Smooth muscle cell (in vitro differentiated cells): ENCODE measurements around the gene C12orf60. TPM values are rescaled to one million over a fixed set of nuclear protein-coding genes. Genes with fewer than 3 reads are reported as not detected.

Experiments used
- DNase-seq: peaks from one replicate; lab custom pipeline; 2025; ENCODE audit not compliant: unreplicated experiment; lab: John Stamatoyannopoulos, UW
- H2AFZ ChIP-seq: fragments of 200-600 bp; sonication (generic); 2 replicates; pipeline ENCODE4 v1.6.0; 2016; ENCODE audit warnings: antibody characterized with exemption, low read depth, mild to moderate bottlenecking
- H3F3A ChIP-seq: fragments of 200-600 bp; sonication (generic); 2 replicates; pipeline ENCODE4 v1.6.0; 2017; ENCODE audit warnings: antibody characterized with exemption, low read depth
- H3K27ac ChIP-seq: fragments of 200-600 bp; sonication (generic); 2 replicates; pipeline ENCODE4 v1.5.1; 2016; ENCODE audit warnings: low read depth, mild to moderate bottlenecking
- H3K27me3 ChIP-seq: fragments of 200-600 bp; sonication (generic); 2 replicates; pipeline ENCODE4 v1.6.1; 2016; ENCODE audit warnings: low read depth, mild to moderate bottlenecking
- H3K36me3 ChIP-seq: fragments of 200-600 bp; sonication (generic); 2 replicates; pipeline ENCODE4 v1.5.1; 2016; ENCODE audit warnings: low read depth
- H3K4me1 ChIP-seq: fragments of 200-600 bp; sonication (generic); 2 replicates; pipeline ENCODE4 v1.5.1; 2016; ENCODE audit warnings: low read depth
- H3K4me2 ChIP-seq: fragments of 200-600 bp; sonication (generic); 2 replicates; pipeline ENCODE4 v1.6.0; 2016; ENCODE audit warnings: mild to moderate bottlenecking
- H3K4me3 ChIP-seq: fragments of 200-600 bp; sonication (generic); 2 replicates; pipeline ENCODE4 v1.5.1; 2016; ENCODE audit warnings: mild to moderate bottlenecking
- H3K79me2 ChIP-seq: fragments of 200-600 bp; sonication (generic); 2 replicates; pipeline ENCODE4 v1.6.0; 2016; ENCODE audit warnings: low read depth, mild to moderate bottlenecking
- H3K9ac ChIP-seq: fragments of 200-600 bp; sonication (generic); 2 replicates; pipeline ENCODE4 v1.6.0; 2016; ENCODE audit warnings: low read depth
- H3K9me3 ChIP-seq: fragments of 200-600 bp; sonication (generic); replicated peaks from 2 replicates; pipeline ENCODE4 v1.5.1; 2016; ENCODE audit warnings: low read depth
- H4K20me1 ChIP-seq: fragments of 200-600 bp; sonication (generic); 2 replicates; pipeline ENCODE4 v1.6.0; 2016; ENCODE audit warnings: low read depth
- CTCF ChIP-seq: fragments of 200-600 bp; sonication (generic); IDR thresholded peaks from 2 replicates; pipeline ENCODE4 v1.5.1; 2017; ENCODE audit warnings: borderline replicate concordance, mild to moderate bottlenecking, antibody characterized with exemption; ENCODE audit not compliant: insufficient read depth, poor library complexity, severe bottlenecking
- WGBS: methylation state at CpG from one replicate; pipeline ENCODE4 v1.1.7; 2016; ENCODE audit warnings: low lambda C conversion rate; 5-methylcytosine and 5-hydroxymethylcytosine counted together
- polyA plus RNA-seq: library from polyadenylated mRNA; unstranded; fragments of >200 nt; fragmentation: Nextera tagmentation; extraction: Ambion mirVana; gene quantifications from 2 replicates; pipeline ENCODE4 v1.2.1, GENCODE V29; 2016
- total RNA-seq: library from RNA; depleted of rRNA; stranded (reverse); fragments of >200 nt; gene quantifications from 2 replicates; pipeline ENCODE4 v1.2.3, GENCODE V29; 2014

Gene C12orf60
- total and polyA plus RNA-seq, 2 experiments from 2014 or later, result 0.63 to 1.3 TPM

GRCh38 chr12:14795028-14795448 is 8.4 kb upstream of the C12orf60 start:
- H3K4me2 ChIP-seq, result no peak overlapping the region
- H3K79me2 ChIP-seq, result peaks cover 21% of the 10 kb centered on the region
- DNase-seq, result no peak
- no peak overlapping the region for H3K4me3 ChIP-seq
- H3K9me3 ChIP-seq, result no peaks in the 10 kb centered on the region
- no peaks in the 10 kb centered on the region for H4K20me1 ChIP-seq
- no peak overlapping the region for H3K9ac ChIP-seq
- no peaks in the 10 kb centered on the region for H3F3A ChIP-seq
- WGBS, result 63% methylated on average over 4 of the region's 4 CpGs
- no peak overlapping the region for H2AFZ ChIP-seq
- peaks cover 51% of the 10 kb centered on the region for H3K36me3 ChIP-seq
- H3K4me1 ChIP-seq, result no peaks in the 10 kb centered on the region
- no peak overlapping the region for H3K27ac ChIP-seq
- no peaks in the 10 kb centered on the region for H3K27me3 ChIP-seq
- no peak for TF ChIP-seq CTCF

- DNase-seq, result no peak
- Histone ChIP-seq H3K27me3 (no peaks in the 10 kb centered on the region), H3K4me2 (peak overlapping the region; percentile 96), H2AFZ (no peak overlapping the region), H3K79me2 (peaks cover 54% of the 10 kb centered on the region), H3K4me1 (peaks cover 18% of the 10 kb centered on the region), H3K27ac (peak overlapping the region; percentile 97), H3K4me3 (peak overlapping the region; percentile 91), H3F3A (no peaks in the 10 kb centered on the region), H3K9me3 (no peaks in the 10 kb centered on the region), H3K36me3 (peaks cover 5% of the 10 kb centered on the region), H3K9ac (peak overlapping the region; percentile 99), H4K20me1 (peaks cover 12% of the 10 kb centered on the region)
- WGBS, result 69% methylated on average over 4 of the region's 4 CpGs
- TF ChIP-seq CTCF, result no peak
These were observed 1.2 kb upstream of the C12orf60 start for GRCh38 chr12:14802247-14802646.

GRCh38 chr12:14802721-14803010 is 804 bp upstream of the C12orf60 start:
- no peaks in the 10 kb centered on the region for H3F3A ChIP-seq
- peak overlapping the region; percentile 58 for H2AFZ ChIP-seq
- peaks cover 12% of the 10 kb centered on the region for H4K20me1 ChIP-seq
- H3K4me2 ChIP-seq, result peak overlapping the region; percentile 96
- peak overlapping the region; percentile 97 for H3K27ac ChIP-seq
- no peaks in the 10 kb centered on the region for H3K9me3 ChIP-seq
- H3K27me3 ChIP-seq, result no peaks in the 10 kb centered on the region
- no peak for TF ChIP-seq CTCF
- peaks cover 18% of the 10 kb centered on the region for H3K4me1 ChIP-seq
- H3K9ac ChIP-seq, result peak overlapping the region; percentile 99
- H3K79me2 ChIP-seq, result peaks cover 54% of the 10 kb centered on the region
- WGBS, result under 1% methylated on average over 7 of the region's 7 CpGs
- DNase-seq, result no peak
- peak overlapping the region; percentile 91 for H3K4me3 ChIP-seq
- H3K36me3 ChIP-seq, result peaks cover 5% of the 10 kb centered on the region

- peak overlapping the region; percentile 97 for H3K27ac ChIP-seq
- H3K9me3 ChIP-seq, result no peaks in the 10 kb centered on the region
- DNase-seq, result no peak
- H3F3A ChIP-seq, result no peaks in the 10 kb centered on the region
- H3K4me1 ChIP-seq, result peaks cover 18% of the 10 kb centered on the region
- no peak for TF ChIP-seq CTCF
- H3K36me3 ChIP-seq, result no peaks in the 10 kb centered on the region
- H3K4me3 ChIP-seq, result peak overlapping the region; percentile 91
- H3K79me2 ChIP-seq, result peaks cover 45% of the 10 kb centered on the region
- peak overlapping the region; percentile 94 for H3K4me2 ChIP-seq
- no peaks in the 10 kb centered on the region for H3K27me3 ChIP-seq
- peaks cover 12% of the 10 kb centered on the region for H4K20me1 ChIP-seq
- peak overlapping the region; percentile 90 for H3K9ac ChIP-seq
- WGBS, result 2% methylated on average over 12 of the region's 12 CpGs
- H2AFZ ChIP-seq, result peak overlapping the region; percentile 99
These were observed 325 bp downstream of the C12orf60 start for GRCh38 chr12:14803830-14804160.
